WTC11 (cell line): Measurements from ENCODE around the gene MSANTD4. TPM values are rescaled to one million over a fixed set of nuclear protein-coding genes. Genes with fewer than 3 reads are reported as not detected.

Experiments
- ATAC-seq: fragments of 200-7000 bp; cut with Tn5 transposase; 2 replicates; pipeline ENCODE4 v1.10.0; 2021; ENCODE audit warnings: mild to moderate bottlenecking, moderate library complexity
- CTCF ChIA-PET: fragments of 300-600 bp; sonication (Branson Sonifier 250); formaldehyde crosslinking; loops from one replicate; lab custom pipeline; 2021; ENCODE audit warnings: antibody characterized with exemption; lab: Charles Lee
- POLR2A ChIA-PET: fragments of 350-600 bp; sonication (Branson Sonifier 250); formaldehyde crosslinking; loops from one replicate; lab custom pipeline; 2021; ENCODE audit warnings: antibody characterized with exemption; lab: Charles Lee
- DNase-seq: peaks from one replicate; pipeline ENCODE4 v3.0.0; 2021; ENCODE audit warnings: low spot score
- H3K27ac Mint-ChIP-seq: 2 replicates; pipeline ENCODE4 v1.8.0; 2021; ENCODE audit warnings: mixed read lengths
- H3K27me3 Mint-ChIP-seq: 2 replicates; pipeline ENCODE4 v1.8.0; 2021; ENCODE audit warnings: low read depth, mild to moderate bottlenecking, moderate library complexity, mixed read lengths
- H3K36me3 Mint-ChIP-seq: 2 replicates; pipeline ENCODE4 v1.8.0; 2021; ENCODE audit warnings: mixed read lengths
- H3K4me1 Mint-ChIP-seq: 2 replicates; pipeline ENCODE4 v1.8.0; 2022; ENCODE audit warnings: mixed read lengths
- H3K4me3 Mint-ChIP-seq: 2 replicates; pipeline ENCODE4 v1.8.0; 2021; ENCODE audit warnings: mild to moderate bottlenecking, moderate library complexity, mixed read lengths
- H3K9me3 Mint-ChIP-seq: 2 replicates; pipeline ENCODE4 v1.8.0; 2021; ENCODE audit warnings: mixed read lengths
- CBFB ChIP-seq: sonication (generic); formaldehyde crosslinking; IDR thresholded peaks from 2 replicates; pipeline ENCODE4 v1.8.1; 2022; ENCODE audit warnings: mild to moderate bottlenecking, low read depth, missing genetic modification reagents
- CREB1 ChIP-seq: sonication (generic); formaldehyde crosslinking; IDR thresholded peaks from 2 replicates; pipeline ENCODE4 v1.8.0; 2023; ENCODE audit warnings: mild to moderate bottlenecking, missing genetic modification reagents
- CREM ChIP-seq: sonication (generic); formaldehyde crosslinking; IDR thresholded peaks from 2 replicates; pipeline ENCODE4 v1.8.1; 2022; ENCODE audit warnings: mild to moderate bottlenecking, missing genetic modification reagents, moderate library complexity
- FOXJ3 ChIP-seq: sonication (generic); formaldehyde crosslinking; IDR thresholded peaks from 2 replicates; pipeline ENCODE4 v1.9.0; 2021; ENCODE audit warnings: missing genetic modification reagents, mild to moderate bottlenecking, borderline replicate concordance
- IRF1 ChIP-seq: sonication (generic); formaldehyde crosslinking; IDR thresholded peaks from 2 replicates; pipeline ENCODE4 v1.8.0; 2023; ENCODE audit warnings: missing genetic modification reagents
- JAZF1 ChIP-seq: fragments of 250-450 bp; sonication (Bioruptor Pico); IDR thresholded peaks from 2 replicates; pipeline ENCODE4 v1.9.0; 2021; ENCODE audit warnings: moderate library complexity, mild to moderate bottlenecking, inconsistent platforms
- KAT7 ChIP-seq: sonication (generic); formaldehyde crosslinking; IDR thresholded peaks from 2 replicates; pipeline ENCODE4 v1.8.1; 2023; ENCODE audit warnings: missing genetic modification reagents, mild to moderate bottlenecking, borderline replicate concordance
- TCF7 ChIP-seq: sonication (generic); formaldehyde crosslinking; IDR thresholded peaks from 2 replicates; pipeline ENCODE4 v1.8.0; 2022; ENCODE audit warnings: mild to moderate bottlenecking, low read depth, missing genetic modification reagents, moderate library complexity
- TEAD4 ChIP-seq: sonication (generic); formaldehyde crosslinking; IDR thresholded peaks from 2 replicates; pipeline ENCODE4 v1.8.0; 2022; ENCODE audit warnings: mild to moderate bottlenecking, missing genetic modification reagents
- ZNF317 ChIP-seq: sonication (generic); formaldehyde crosslinking; IDR thresholded peaks from 2 replicates; pipeline ENCODE4 v1.8.1; 2023; ENCODE audit warnings: low read depth, mild to moderate bottlenecking, moderate library complexity, missing genetic modification reagents, borderline replicate concordance
- ZNF416 ChIP-seq: fragments of 250-450 bp; sonication (Bioruptor Pico); IDR thresholded peaks from 2 replicates; pipeline ENCODE4 v1.9.0; 2021; ENCODE audit warnings: mild to moderate bottlenecking, inconsistent platforms
- total RNA-seq: library from RNA; stranded (reverse); gene quantifications from 3 replicates; pipeline ENCODE4 v1.2.3, GENCODE V29; 2021
- TF ChIP-seq, protein P1 (sequence below): fragments of 250-450 bp; sonication (Bioruptor Pico); IDR thresholded peaks from 2 replicates; pipeline ENCODE4 v1.8.0; 2021; ENCODE audit warnings: mild to moderate bottlenecking
- TF ChIP-seq, protein P2 (sequence below): sonication (generic); formaldehyde crosslinking; IDR thresholded peaks from 2 replicates; pipeline ENCODE4 v1.8.0; 2022; ENCODE audit warnings: mild to moderate bottlenecking, missing genetic modification reagents
- TF ChIP-seq, protein P3 (sequence below): fragments of 200-600 bp; IDR thresholded peaks from 2 replicates; pipeline ENCODE4 v1.8.0; 2022; ENCODE audit warnings: antibody characterized with exemption
- TF ChIP-seq, protein P4 (sequence below): fragments of 250-450 bp; sonication (Bioruptor Pico); conservative IDR thresholded peaks from 2 replicates; pipeline ENCODE4 v1.9.0; 2021; ENCODE audit warnings: mild to moderate bottlenecking

MSANTD4 gene
- total RNA-seq, 1 experiment from 2014 or later: 22.0 TPM

DNA sequence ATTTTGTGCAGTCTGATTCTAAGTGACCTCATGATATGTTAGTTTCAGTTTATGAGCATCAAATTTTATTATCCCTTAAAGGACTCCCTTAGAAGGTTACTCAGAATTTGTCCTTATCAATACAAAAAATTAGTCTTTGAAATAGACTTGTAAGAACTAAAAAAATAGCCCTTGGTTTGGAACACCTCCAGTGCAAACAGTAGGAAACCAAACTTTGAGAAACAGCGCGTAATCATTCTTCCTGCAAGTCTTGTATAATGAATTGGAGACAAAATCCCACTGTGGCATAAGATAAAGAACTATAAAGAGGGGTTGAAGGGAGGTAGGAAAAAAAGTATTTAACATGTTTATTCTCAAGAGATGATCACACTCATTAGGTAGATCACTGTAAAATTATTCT, 10.8 kb upstream of the MSANTD4 start:
- no peaks in the 10 kb centered on the region for H3K36me3 Mint-ChIP-seq
- H3K27me3 Mint-ChIP-seq: no peaks in the 10 kb centered on the region; the same call in 1 of the 2 replicates
- ChIA-PET POLR2A (no interaction called here), CTCF (no interaction called here)
- H3K4me3 Mint-ChIP-seq: no peak overlapping the region
- no peak overlapping the region for H3K27ac Mint-ChIP-seq
- DNase-seq: no peak
- H3K9me3 Mint-ChIP-seq: no peaks in the 10 kb centered on the region
- TF ChIP-seq ZNF416 (CRISPR knock-in tag): no peak
- TF ChIP-seq, protein P1, sequence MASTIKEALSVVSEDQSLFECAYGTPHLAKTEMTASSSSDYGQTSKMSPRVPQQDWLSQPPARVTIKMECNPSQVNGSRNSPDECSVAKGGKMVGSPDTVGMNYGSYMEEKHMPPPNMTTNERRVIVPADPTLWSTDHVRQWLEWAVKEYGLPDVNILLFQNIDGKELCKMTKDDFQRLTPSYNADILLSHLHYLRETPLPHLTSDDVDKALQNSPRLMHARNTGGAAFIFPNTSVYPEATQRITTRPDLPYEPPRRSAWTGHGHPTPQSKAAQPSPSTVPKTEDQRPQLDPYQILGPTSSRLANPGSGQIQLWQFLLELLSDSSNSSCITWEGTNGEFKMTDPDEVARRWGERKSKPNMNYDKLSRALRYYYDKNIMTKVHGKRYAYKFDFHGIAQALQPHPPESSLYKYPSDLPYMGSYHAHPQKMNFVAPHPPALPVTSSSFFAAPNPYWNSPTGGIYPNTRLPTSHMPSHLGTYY (CRISPR knock-in tag): no peak
- TF ChIP-seq, all 79 proteins: peak for 0
- ATAC-seq: no peak
- H3K4me1 Mint-ChIP-seq: peaks cover 5% of the 10 kb centered on the region; the same call in 1 of the 2 replicates

DNA sequence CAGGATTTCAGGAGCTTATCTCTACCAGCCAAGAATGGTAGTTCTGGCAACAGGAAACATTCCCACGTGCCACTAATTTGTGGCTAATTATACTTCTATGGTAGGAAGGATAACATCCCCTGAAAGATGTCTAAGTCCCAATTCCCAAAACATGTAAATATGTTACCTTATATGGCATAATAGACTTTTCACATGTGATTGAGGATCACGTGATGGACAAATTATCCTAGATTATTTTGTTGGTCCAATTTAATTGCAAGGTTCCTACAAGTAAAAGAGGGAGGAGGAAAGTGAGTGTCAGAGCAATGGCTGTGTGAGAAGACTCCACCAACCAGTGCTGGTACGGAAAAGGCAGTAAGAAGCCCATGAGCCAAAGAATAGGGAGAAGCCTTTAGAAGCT, 9.9 kb upstream of the MSANTD4 start:
- H3K4me1 Mint-ChIP-seq: peaks cover 5% of the 10 kb centered on the region; the same call in 1 of the 2 replicates
- peaks cover 8% of the 10 kb centered on the region for H3K9me3 Mint-ChIP-seq
- POLR2A ChIA-PET: no interaction called here
- no peak overlapping the region for H3K27ac Mint-ChIP-seq
- H3K27me3 Mint-ChIP-seq: no peaks in the 10 kb centered on the region; the same call in 1 of the 2 replicates
- no peak overlapping the region for H3K4me3 Mint-ChIP-seq
- ATAC-seq (no peak), DNase-seq (no peak)
- H3K36me3 Mint-ChIP-seq: no peaks in the 10 kb centered on the region
- TF ChIP-seq, protein P2, sequence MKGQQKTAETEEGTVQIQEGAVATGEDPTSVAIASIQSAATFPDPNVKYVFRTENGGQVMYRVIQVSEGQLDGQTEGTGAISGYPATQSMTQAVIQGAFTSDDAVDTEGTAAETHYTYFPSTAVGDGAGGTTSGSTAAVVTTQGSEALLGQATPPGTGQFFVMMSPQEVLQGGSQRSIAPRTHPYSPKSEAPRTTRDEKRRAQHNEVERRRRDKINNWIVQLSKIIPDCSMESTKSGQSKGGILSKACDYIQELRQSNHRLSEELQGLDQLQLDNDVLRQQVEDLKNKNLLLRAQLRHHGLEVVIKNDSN (CRISPR knock-in tag): no peak
- no peak for TF ChIP-seq CREM (CRISPR knock-in tag)
- TF ChIP-seq, protein P3, sequence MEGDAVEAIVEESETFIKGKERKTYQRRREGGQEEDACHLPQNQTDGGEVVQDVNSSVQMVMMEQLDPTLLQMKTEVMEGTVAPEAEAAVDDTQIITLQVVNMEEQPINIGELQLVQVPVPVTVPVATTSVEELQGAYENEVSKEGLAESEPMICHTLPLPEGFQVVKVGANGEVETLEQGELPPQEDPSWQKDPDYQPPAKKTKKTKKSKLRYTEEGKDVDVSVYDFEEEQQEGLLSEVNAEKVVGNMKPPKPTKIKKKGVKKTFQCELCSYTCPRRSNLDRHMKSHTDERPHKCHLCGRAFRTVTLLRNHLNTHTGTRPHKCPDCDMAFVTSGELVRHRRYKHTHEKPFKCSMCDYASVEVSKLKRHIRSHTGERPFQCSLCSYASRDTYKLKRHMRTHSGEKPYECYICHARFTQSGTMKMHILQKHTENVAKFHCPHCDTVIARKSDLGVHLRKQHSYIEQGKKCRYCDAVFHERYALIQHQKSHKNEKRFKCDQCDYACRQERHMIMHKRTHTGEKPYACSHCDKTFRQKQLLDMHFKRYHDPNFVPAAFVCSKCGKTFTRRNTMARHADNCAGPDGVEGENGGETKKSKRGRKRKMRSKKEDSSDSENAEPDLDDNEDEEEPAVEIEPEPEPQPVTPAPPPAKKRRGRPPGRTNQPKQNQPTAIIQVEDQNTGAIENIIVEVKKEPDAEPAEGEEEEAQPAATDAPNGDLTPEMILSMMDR: no peak
- no peak for TF ChIP-seq ZNF317 (CRISPR knock-in tag)
- no peak for TF ChIP-seq TEAD4 (CRISPR knock-in tag)
- no peak for TF ChIP-seq TCF7 (CRISPR knock-in tag)
- TF ChIP-seq JAZF1: no peak
- no peak for TF ChIP-seq IRF1 (CRISPR knock-in tag)
- no peak for TF ChIP-seq FOXJ3
- TF ChIP-seq, all 79 proteins: peak for 0
- CTCF ChIA-PET: no interaction called here

GRCh38 chr11:106031202-106031810, 9.3 kb upstream of the MSANTD4 start:
- H3K4me1 Mint-ChIP-seq: peaks cover 5% of the 10 kb centered on the region; the same call in 1 of the 2 replicates

More at GRCh38 chr11:106031202-106031810, 9.3 kb upstream of the MSANTD4 start:
- ATAC-seq (no peak), DNase-seq (no peak)
- Mint-ChIP-seq H3K36me3 (0 out of 2 replicates have a peak, but pooled peaks cover 4% of the 10 kb centered on the region), H3K9me3 (peaks cover 14% of the 10 kb centered on the region), H3K27me3 (no peaks in the 10 kb centered on the region; the same call in 1 of the 2 replicates), H3K27ac (no peak overlapping the region), H3K4me3 (no peak overlapping the region)
- ChIA-PET CTCF (no interaction called here), POLR2A (no interaction called here)
- TF ChIP-seq TEAD4 (CRISPR knock-in tag) (no peak), CBFB (no peak), KAT7 (no peak), CREB1 (no peak)
- TF ChIP-seq, protein P4, sequence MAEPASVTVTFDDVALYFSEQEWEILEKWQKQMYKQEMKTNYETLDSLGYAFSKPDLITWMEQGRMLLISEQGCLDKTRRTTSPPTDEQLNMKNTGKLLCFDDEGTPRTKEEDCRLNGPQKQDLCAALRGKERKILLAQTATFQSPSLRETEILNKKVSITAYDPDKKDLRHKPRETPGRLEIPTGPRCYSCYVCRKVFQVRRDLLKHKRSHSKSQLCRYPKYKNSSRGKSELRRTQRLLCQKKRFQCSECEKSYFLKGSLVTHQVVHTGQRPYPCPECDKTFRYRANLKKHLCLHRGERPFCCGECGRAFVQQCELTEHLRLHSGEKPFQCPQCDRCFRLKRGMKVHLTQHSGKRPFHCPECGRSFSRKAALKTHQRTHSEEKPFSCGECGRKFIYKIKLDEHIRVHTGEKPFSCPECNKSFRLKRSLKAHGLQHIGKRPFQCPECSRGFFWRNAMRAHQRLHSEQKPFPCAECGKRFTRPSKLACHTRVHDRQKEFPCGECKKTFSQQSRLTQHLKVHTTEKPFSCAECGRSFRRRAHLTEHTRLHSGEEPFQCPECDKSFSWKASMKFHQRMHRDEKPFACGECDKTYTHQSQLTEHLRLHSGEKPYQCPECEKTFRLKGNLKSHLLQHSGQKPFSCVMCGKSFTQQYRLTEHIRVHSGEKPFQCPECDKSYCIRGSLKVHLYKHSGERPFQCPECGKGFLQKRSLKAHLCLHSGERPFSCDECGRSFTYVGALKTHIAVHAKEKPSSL (CRISPR knock-in tag): no peak
